ENCODE measurements around the gene IDH2.

Gene IDH2

DNA sequence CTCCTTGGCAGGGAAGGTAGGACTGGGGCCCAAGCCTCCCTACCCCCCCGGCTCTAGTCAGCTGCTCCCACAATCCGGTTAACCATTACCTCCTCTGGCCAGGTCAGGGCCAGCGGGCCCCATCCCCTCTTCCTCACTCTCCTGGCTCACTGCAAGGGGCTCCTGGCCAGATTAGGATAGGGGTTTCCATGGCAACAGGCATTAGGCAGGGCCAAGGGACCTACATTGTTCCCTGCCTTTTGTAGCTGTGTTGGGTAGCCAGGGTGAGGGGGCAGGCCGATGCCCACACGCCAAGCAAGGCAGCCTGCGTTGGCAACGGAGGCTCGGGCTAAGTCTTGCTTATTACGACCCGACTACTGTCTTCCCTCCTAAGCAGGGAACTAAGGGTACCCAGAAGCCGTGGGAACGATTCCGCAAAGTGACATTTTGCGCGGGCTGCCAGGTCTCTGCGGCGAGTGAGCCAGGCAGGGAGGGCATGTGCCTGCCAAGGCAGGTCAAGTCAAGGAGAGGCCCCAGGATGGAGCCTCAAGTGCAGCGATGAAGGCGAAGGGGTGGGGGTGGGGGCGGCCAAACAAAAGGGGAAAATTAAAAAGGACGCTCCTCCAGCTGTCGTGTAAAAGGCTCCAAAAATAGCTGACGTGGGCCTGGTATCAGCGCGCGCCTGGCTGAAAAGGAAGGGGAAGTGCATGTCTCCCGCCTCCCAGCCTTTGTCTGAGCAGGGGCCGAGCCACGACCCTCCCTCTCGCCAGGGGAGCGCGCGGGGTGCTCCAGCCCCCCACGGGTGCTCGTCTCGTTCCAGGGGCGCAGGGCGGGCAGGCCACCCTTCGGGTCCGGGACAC, 919 bp downstream of the IDH2 start:
- ATAC-seq, result no peak; the same call in 2 of the 3 replicates
- no peak for TF ChIP-seq SNAI2 (CRISPR knock-in tag; IDR thresholded peaks at IDR 0.05)
- TF ChIP-seq GLIS3 (CRISPR knock-in tag; IDR thresholded peaks at IDR 0.05), result no peak
- TF ChIP-seq ZFP30 (CRISPR knock-in tag; IDR thresholded peaks at IDR 0.05), result no peak
- TF ChIP-seq CSDC2 (CRISPR knock-in tag; IDR thresholded peaks at IDR 0.05), result no peak

DNA sequence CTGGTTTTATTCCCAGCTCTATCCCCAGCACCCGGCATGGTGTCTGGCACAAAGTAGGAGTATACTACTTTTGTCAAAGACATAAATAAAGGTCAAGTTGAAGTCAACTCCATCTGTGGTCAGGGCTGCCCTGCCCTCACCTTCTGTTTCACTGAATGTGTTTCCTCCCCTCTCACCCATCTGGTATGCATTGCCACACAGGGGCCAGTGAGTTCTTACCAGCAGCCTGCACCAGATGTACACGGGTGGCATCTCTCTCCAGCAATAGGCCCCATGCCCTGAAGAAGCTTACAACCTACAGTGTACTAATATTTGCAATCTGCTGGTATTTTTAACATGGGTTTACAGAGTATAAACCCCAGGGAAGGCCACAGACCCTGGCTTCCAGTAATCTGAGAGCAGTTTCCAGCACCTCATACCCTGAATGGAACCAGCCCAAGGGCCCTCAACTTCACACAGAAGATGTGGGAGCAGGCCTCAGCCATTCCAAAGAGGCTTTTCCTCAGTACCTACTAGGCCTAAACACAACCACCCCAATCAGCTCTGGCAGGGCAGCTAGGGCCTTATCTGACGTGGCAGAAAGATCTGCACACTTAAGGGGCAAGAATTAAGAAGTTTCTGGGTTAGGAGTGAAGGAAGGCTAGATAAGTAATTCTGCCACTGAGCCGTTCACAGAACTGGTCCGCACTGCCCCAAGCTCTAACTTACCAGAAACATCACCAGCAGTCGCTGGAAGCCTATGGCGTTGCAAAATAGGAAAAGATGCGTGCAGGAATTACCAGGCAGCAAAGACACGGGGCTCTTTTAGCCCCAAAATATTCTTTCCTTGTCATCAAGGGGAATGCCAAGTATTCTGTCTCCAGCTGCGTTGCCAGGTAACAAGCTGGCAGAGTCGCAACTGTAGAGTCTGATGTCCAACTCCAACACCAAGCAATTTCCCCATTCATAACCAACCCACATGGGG, 2.1 kb downstream of the IDH2 start:
- TF ChIP-seq RARB (CRISPR knock-in tag; IDR thresholded peaks at IDR 0.05) (no peak), BACH2 (CRISPR knock-in tag; IDR thresholded peaks at IDR 0.05; ENCODE audit: borderline replicate concordance) (no peak), SNAI2 (CRISPR knock-in tag; IDR thresholded peaks at IDR 0.05) (no peak), CSDC2 (CRISPR knock-in tag; IDR thresholded peaks at IDR 0.05) (no peak), ZC3H10 (CRISPR knock-in tag; IDR thresholded peaks at IDR 0.05) (no peak), TOX (CRISPR knock-in tag; IDR thresholded peaks at IDR 0.05; ENCODE audit: borderline replicate concordance) (no peak), ZNF70 (CRISPR knock-in tag; IDR thresholded peaks at IDR 0.05) (no peak), GLIS3 (CRISPR knock-in tag; IDR thresholded peaks at IDR 0.05) (no peak), OSR1 (CRISPR knock-in tag; IDR thresholded peaks at IDR 0.05) (no peak), PPARA (CRISPR knock-in tag; IDR thresholded peaks at IDR 0.05; ENCODE audit: borderline replicate concordance) (no peak), ZNF565 (CRISPR knock-in tag; conservative IDR thresholded peaks at IDR 0.05; ENCODE audit: low read depth) (no peak), TCF4 (CRISPR knock-in tag; IDR thresholded peaks at IDR 0.05; ENCODE audit: borderline replicate concordance) (no peak), ARNTL (CRISPR knock-in tag; IDR thresholded peaks at IDR 0.05; ENCODE audit: borderline replicate concordance, low read depth) (no peak), ESRRG (CRISPR knock-in tag; IDR thresholded peaks at IDR 0.05) (no peak)
- TF ChIP-seq, protein P1, sequence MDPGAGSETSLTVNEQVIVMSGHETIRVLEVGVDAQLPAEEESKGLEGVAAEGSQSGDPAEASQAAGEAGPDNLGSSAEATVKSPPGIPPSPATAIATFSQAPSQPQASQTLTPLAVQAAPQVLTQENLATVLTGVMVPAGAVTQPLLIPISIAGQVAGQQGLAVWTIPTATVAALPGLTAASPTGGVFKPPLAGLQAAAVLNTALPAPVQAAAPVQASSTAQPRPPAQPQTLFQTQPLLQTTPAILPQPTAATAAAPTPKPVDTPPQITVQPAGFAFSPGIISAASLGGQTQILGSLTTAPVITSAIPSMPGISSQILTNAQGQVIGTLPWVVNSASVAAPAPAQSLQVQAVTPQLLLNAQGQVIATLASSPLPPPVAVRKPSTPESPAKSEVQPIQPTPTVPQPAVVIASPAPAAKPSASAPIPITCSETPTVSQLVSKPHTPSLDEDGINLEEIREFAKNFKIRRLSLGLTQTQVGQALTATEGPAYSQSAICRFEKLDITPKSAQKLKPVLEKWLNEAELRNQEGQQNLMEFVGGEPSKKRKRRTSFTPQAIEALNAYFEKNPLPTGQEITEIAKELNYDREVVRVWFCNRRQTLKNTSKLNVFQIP (CRISPR knock-in tag; IDR thresholded peaks at IDR 0.05; ENCODE audit: borderline replicate concordance, low read depth), result no peak
- TF ChIP-seq, protein P2, sequence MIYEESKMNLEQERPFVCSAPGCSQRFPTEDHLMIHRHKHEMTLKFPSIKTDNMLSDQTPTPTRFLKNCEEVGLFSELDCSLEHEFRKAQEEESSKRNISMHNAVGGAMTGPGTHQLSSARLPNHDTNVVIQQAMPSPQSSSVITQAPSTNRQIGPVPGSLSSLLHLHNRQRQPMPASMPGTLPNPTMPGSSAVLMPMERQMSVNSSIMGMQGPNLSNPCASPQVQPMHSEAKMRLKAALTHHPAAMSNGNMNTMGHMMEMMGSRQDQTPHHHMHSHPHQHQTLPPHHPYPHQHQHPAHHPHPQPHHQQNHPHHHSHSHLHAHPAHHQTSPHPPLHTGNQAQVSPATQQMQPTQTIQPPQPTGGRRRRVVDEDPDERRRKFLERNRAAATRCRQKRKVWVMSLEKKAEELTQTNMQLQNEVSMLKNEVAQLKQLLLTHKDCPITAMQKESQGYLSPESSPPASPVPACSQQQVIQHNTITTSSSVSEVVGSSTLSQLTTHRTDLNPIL (CRISPR knock-in tag; IDR thresholded peaks at IDR 0.05; ENCODE audit: low read depth), result no peak
- TF ChIP-seq, protein P3, sequence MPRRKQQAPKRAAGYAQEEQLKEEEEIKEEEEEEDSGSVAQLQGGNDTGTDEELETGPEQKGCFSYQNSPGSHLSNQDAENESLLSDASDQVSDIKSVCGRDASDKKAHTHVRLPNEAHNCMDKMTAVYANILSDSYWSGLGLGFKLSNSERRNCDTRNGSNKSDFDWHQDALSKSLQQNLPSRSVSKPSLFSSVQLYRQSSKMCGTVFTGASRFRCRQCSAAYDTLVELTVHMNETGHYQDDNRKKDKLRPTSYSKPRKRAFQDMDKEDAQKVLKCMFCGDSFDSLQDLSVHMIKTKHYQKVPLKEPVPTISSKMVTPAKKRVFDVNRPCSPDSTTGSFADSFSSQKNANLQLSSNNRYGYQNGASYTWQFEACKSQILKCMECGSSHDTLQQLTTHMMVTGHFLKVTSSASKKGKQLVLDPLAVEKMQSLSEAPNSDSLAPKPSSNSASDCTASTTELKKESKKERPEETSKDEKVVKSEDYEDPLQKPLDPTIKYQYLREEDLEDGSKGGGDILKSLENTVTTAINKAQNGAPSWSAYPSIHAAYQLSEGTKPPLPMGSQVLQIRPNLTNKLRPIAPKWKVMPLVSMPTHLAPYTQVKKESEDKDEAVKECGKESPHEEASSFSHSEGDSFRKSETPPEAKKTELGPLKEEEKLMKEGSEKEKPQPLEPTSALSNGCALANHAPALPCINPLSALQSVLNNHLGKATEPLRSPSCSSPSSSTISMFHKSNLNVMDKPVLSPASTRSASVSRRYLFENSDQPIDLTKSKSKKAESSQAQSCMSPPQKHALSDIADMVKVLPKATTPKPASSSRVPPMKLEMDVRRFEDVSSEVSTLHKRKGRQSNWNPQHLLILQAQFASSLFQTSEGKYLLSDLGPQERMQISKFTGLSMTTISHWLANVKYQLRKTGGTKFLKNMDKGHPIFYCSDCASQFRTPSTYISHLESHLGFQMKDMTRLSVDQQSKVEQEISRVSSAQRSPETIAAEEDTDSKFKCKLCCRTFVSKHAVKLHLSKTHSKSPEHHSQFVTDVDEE (CRISPR knock-in tag; IDR thresholded peaks at IDR 0.05), result no peak
- TF ChIP-seq, protein P4, sequence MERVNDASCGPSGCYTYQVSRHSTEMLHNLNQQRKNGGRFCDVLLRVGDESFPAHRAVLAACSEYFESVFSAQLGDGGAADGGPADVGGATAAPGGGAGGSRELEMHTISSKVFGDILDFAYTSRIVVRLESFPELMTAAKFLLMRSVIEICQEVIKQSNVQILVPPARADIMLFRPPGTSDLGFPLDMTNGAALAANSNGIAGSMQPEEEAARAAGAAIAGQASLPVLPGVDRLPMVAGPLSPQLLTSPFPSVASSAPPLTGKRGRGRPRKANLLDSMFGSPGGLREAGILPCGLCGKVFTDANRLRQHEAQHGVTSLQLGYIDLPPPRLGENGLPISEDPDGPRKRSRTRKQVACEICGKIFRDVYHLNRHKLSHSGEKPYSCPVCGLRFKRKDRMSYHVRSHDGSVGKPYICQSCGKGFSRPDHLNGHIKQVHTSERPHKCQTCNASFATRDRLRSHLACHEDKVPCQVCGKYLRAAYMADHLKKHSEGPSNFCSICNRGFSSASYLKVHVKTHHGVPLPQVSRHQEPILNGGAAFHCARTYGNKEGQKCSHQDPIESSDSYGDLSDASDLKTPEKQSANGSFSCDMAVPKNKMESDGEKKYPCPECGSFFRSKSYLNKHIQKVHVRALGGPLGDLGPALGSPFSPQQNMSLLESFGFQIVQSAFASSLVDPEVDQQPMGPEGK (CRISPR knock-in tag; IDR thresholded peaks at IDR 0.05; ENCODE audit: borderline replicate concordance), result no peak
- ATAC-seq, result no peak
